Measurements from ENCODE around the gene BABAM1. TPM values are rescaled to one million over a fixed set of nuclear protein-coding genes. Genes with fewer than 3 reads are reported as not detected.

Gene BABAM1
- total and polyA plus RNA-seq, 10 of the 15 experiments (the other 5 are each of a cell fraction or from before 2014, with no cell fraction given): 11.9 to 154 (median 103) TPM

GRCh38 chr19:17309198-17309964, 42.1 kb downstream of the BABAM1 start, which contains the start of gene DDA1 (continued):
- TF ChIP-seq SMARCA5 (IDR thresholded peaks at IDR 0.05): peak; percentile 30; the same call in 1 of the 2 replicates
- TF ChIP-seq RB1 (IDR thresholded peaks at IDR 0.05; ENCODE audit: borderline replicate concordance): peak; percentile 62; the same call in 1 of the 2 replicates

- H3K9me3 ChIP-seq (replicated peaks; ENCODE audit: control insufficient read depth, insufficient read depth, low read length): no peaks in the 10 kb centered on the region
- H3K36me3 ChIP-seq (ENCODE audit: control insufficient read depth in 2 of 2, insufficient read depth in 2 of 2, low read length in 1 of 2): peaks cover 5 to 13% of the 10 kb centered on the region in 2 experiments; a peak in 3 of 4 replicates
- H4K20me1 ChIP-seq (ENCODE audit: control insufficient read depth, insufficient read depth): peaks cover 3% of the 10 kb centered on the region; the same call in 1 of the 2 replicates
- peaks cover 37% of the 10 kb centered on the region for H3K79me2 ChIP-seq (ENCODE audit: control insufficient read depth, insufficient read depth, low read length)
- H3K4me3 ChIP-seq: peak overlapping the region; percentile 96
- H3K4me1 ChIP-seq (ENCODE audit: control insufficient read depth, insufficient read depth, low read length): peaks cover 19% of the 10 kb centered on the region
- FAIRE-seq: no peak
- ChIA-PET CTCF (interaction anchor here (1.2 kb wide), 1 partner anchor 25 kb away, joined by 5 read pairs; no protein-coding TSS in a partner anchor), SMC1A (ENCODE audit: uncharacterized antibody, unreplicated experiment) (no interaction called here), POLR2A (interaction anchor here (1.2 to 2.9 kb wide), 4 partner anchors 17 to 95 kb away, joined by 3 to 24 read pairs (median 6); partner anchors contain the start of genes ANO8 and BST2), RAD21 (ENCODE audit: unreplicated experiment) (interaction anchor here (1.0 kb wide), 1 partner anchor 13 kb away, joined by 3 read pairs; no protein-coding TSS in a partner anchor)
- H2AFZ ChIP-seq (ENCODE audit: control insufficient read depth, low read depth, low read length): peak overlapping the region; percentile 46; the same call in 1 of the 2 replicates
- in situ Hi-C loops (cut with MboI): no loop called here
- DNase-seq (ENCODE audit: low read depth, low spot score): no peak
- H3K27me3 ChIP-seq (replicated peaks in 1 of 2; ENCODE audit: control insufficient read depth in 2 of 2, insufficient read depth in 2 of 2, low read length in 1 of 2): no peaks in the 10 kb centered on the region
- peak overlapping the region; percentile 80 for H3K9ac ChIP-seq (ENCODE audit: control insufficient read depth, insufficient read depth, low read length)
- H3K27ac ChIP-seq (ENCODE audit: control insufficient read depth, insufficient read depth): peak overlapping the region; percentile 88
- intact Hi-C loops (cut with micrococcal nuclease; ENCODE audit: unreplicated experiment): loop anchor here (1.0 to 10.0 kb wide), 2 partner anchors 24 to 415 kb away; partner anchors contain the start of gene ANO8
- BruUV-seq (replicated peaks): no TSS peak
- ATAC-seq: no peak
- 11% methylated on average over 14 of the region's 23 CpGs for WGBS (ENCODE audit: insufficient coverage, insufficient replicate concordance, low lambda C conversion rate, missing lambda C conversion rate)
- H3K4me2 ChIP-seq (ENCODE audit: control insufficient read depth, insufficient read depth): peak overlapping the region; percentile 98
- TF ChIP-seq MXI1 (IDR thresholded peaks at IDR 0.05; ENCODE audit: low read depth, low read length): no peak
- no peak for TF ChIP-seq SKIL (IDR thresholded peaks at IDR 0.05; ENCODE audit: low read depth, poor library complexity, severe bottlenecking)
- no peak for TF ChIP-seq BCLAF1 (IDR thresholded peaks at IDR 0.05)
- peak; percentile 67; the same call in 1 of the 2 replicates for TF ChIP-seq CREB1 (IDR thresholded peaks at IDR 0.05; ENCODE audit: low read depth)
- 0 out of 2 replicates have a peak, but pooled peaks have one; percentile 57 for TF ChIP-seq NR2F1 (conservative IDR thresholded peaks at IDR 0.05)
- TF ChIP-seq RFX5 (IDR thresholded peaks at IDR 0.05; ENCODE audit: low read depth, low read length): no peak
- no peak for TF ChIP-seq HDAC2 (IDR thresholded peaks at IDR 0.05)
- no peak for TF ChIP-seq MYB (IDR thresholded peaks at IDR 0.05; ENCODE audit: borderline replicate concordance, low read depth, low read length)
- no peak for TF ChIP-seq SUZ12 (IDR thresholded peaks at IDR 0.05; ENCODE audit: unreplicated experiment)
- TF ChIP-seq CTCF (IDR thresholded peaks at IDR 0.05 in 2 of 3, conservative IDR thresholded peaks at IDR 0.05 in 1 of 3; ENCODE audit: control insufficient read depth in 2 of 3, extremely low read depth in 1 of 3, insufficient read depth in 1 of 3, low read depth in 3 of 3, low read length in 3 of 3): no peak
- no peak for TF ChIP-seq STAT3 (IDR thresholded peaks at IDR 0.05; ENCODE audit: low read depth, low read length)
- no peak for TF ChIP-seq ZNF274 (IDR thresholded peaks at IDR 0.05; ENCODE audit: insufficient read depth, insufficient read length)
Measured at GRCh38 chr19:17309965-17310461, 42.8 kb downstream of the BABAM1 start.

All from GM12878 (cell line).